ENCODE measurements around the gene ASB2.

ASB2 gene

DNA sequence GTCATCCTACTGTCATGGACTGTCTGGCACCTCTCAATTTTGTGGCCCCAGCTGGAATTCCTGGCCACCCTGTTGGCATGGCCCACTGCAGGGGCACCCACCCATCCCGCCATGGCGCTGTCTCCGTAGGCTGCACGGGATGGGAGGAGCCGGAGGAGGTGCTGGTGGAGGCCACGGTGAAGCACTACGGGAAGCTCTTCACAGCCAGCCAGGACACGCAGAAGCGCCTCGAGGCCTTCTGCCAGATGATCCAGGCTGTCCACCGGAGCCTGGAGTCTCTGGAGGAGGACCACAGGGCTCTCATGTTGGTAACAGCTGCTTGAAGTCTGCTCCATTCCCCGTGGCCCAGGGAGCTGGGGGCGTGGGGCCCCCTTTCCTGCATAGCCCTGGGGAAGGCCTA is 24.6 kb upstream of the ASB2 start:
- no peak for DNase-seq (ENCODE audit: low spot score)

- DNase-seq (ENCODE audit: low spot score): no peak
Observed at GRCh38 chr14:94000267-94000666, 23.9 kb upstream of the ASB2 start.

- no peak for DNase-seq (ENCODE audit: low spot score)
Observed at GRCh38 chr14:93999573-93999972, 23.2 kb upstream of the ASB2 start.

DNA sequence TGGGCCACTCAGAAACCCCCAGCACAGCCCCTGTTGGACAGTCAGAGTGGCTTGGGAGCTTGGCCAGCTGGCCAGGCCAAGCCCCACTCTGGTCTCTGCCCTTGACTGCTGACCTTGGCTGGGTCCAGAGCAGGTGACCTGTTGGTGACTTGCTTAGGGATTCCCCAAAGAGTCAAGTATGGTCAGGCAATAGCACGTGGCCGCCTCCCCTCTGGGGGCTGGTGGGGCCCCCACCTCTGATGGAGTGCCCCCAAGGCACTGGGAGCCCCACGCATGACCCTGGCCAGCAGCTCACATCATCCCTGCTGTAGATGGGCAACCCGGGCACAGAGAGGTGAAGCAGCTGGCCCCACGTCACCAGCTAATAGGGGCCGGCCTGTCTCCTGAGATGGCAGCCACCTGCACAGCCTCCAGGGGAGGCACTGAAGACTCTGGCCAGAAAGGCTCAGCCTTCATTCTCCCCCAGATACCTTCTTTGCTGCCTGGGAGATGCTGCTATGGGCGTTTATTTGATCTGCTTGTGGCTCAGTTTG is 22.6 kb upstream of the ASB2 start:
- no peak for DNase-seq (ENCODE audit: low spot score)

GRCh38 chr14:93997916-93998870 is 21.8 kb upstream of the ASB2 start:
- no peak for DNase-seq (ENCODE audit: low spot score)

DNA sequence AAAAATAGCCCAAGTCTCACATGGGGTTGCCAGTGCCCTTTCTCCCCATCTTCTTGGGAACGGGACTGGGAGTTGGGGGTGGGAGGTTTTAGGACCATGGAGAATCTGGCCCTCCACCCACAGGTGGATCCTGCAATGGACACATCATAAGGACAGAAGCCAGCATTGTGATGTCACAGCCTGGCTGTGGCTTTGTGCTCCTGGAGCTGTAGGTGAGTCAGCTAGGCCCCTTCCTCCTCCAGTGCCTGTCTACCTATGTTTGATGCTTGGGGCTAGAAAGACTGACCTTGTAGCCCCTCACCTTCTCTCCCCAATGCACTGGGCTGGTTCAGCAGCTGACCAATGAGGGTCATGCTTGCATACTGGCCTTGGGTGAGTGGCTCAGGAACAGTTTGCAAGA is 20.7 kb upstream of the ASB2 start, which contains the start of gene CCDC197:
Gene CCDC197, plus strand, starts transcription at position 220 of the 400 bp plus-strand sequence. CDS start 831 bp downstream, outside the sequence.
- DNase-seq (ENCODE audit: low spot score): no peak

DNA sequence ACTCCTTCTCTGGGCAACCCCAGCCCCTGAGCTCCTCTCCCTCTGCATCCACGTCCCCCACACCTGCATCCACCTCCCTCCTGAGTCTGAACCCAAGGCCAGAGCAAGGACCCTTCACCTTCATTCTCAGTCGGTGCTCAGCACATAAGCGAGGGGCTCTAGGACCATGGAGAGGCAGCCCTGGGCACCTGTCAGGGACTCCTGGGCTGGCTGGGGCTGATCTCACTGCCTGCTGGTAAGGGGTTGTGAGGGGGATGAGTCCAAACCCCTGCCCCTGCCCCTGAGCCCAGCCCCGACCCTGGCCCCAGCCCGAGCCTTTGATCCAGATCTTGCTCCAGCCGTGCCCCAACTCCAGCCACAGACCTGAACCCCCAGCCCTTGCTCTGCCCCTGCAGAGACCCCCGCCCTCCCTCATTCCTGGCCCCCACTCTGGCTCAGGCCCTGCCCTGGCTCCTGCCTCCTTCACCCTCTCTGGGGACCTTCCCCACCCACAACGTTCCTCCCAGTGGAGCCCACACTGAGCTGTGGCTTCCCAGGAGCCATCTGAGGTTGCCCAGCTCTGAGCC is 19.8 kb upstream of the ASB2 start:
- no peak for DNase-seq (ENCODE audit: low spot score)

- DNase-seq (ENCODE audit: low spot score): peak; percentile 77
Observed at GRCh38 chr14:93994919-93995682, 18.7 kb upstream of the ASB2 start.

- DNase-seq (ENCODE audit: low spot score): no peak
Observed at GRCh38 chr14:93993382-93993781, 17.0 kb upstream of the ASB2 start.

DNA sequence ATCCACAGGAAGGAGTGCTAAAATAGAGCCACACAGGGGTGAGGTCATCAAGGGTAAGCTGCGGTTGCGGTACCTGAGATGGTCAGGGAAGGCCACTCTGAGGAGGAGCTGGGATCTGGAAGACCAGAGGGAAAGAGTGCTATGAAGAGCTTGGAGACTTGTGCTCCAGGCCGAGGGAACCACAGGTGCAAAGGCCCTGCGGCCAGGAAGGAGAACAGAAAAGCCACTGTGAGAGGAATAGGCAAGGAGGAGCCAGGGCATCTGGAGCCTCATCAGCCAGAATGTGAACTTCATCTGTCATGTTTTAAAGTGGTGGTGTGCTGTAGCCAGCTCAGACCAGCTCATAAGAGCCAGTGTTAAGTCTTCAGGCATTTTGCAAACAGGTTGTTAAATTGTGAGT is 15.3 kb upstream of the ASB2 start:
- no peak for DNase-seq (ENCODE audit: low spot score)

DNA sequence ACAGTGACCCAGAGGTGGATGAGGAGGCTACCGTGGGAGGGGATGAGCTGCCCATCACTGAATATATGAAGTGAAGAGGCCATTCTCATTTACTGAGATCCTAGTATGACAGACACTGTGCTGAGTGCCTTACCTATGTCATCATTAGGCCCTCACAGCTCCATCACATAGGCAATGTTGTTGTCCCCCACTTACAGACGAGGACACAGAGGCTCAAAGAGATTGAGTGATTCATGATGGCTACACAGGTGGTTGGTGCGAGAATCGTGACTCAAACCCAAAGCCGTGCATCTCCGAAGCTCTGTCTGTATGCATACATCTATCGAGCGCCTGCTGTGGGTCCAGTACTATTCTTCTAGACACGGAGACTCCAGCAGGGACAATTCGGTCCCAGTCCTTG is 14.8 kb upstream of the ASB2 start:
- no peak for DNase-seq (ENCODE audit: low spot score)

DNA sequence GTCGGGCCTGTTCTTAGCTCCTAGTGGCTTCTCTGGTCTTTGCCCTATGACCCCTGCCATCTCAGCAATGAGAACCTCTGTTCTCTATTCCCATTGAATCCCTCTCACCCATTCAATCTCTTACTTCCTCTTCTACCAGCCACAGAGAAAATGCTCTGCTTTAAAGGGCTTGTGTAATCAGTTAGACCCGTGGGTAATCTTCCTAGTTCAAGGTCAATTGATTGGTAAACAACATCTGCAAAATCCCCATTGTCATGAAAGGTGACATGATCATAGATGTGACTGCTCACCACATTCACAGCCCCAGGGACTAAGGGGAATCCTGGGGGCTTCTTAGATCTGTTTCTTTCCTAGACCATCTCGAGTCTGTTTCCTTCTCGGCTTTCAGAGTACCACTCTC is 13.6 kb upstream of the ASB2 start:
- no peak for DNase-seq (ENCODE audit: low spot score)

- no peak for DNase-seq (ENCODE audit: low spot score)
Observed at GRCh38 chr14:93987815-93988476, 11.6 kb upstream of the ASB2 start.

DNA sequence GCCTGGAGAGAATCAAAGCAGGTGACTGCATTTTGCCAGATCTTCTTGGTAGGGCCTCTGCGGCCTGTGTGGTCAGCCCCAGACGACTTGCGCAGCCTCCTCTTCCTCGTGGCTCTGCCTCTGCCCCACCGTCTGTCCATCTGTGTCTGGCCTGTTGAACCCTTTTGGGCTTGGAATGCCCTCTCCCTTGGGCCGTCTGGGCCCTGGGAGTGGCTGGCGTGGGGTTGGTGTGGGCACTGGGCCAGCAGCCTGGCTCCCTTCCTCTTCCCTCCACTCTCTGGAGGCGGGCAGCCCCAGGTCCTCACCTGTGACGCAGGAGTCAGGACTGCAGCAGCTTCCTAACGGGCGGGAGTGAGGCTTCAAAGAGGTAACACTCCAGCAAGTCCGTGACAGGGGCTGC is 11.0 kb upstream of the ASB2 start:
- DNase-seq (ENCODE audit: low spot score): no peak

GRCh38 chr14:93986955-93987354 is 10.6 kb upstream of the ASB2 start:
- no peak for DNase-seq (ENCODE audit: low spot score)

DNA sequence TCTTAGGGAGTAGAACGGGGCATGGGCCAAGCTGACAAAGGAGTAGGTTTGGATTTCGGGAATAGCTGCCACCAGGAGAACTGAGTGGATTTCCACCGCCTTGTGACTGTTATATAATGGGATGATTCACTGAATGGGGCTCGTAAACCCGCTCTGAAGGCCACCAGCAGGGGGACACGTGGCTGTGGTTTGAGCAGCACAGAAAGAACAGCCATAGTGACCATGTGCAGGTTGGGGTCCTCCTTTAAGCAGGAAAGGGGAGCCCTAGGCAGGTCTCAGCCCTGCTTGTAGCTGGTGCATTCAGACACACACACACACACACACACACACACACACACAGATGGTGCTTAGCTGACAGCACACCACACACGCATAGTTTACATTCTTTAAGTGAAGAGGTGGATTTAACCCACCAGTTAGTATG is 8.6 kb upstream of the ASB2 start:
- peak; percentile 82 for DNase-seq (ENCODE audit: low spot score)

GRCh38 chr14:93984070-93984469 is 7.7 kb upstream of the ASB2 start:
- no peak for DNase-seq (ENCODE audit: low spot score)

GRCh38 chr14:93982230-93983007 is 6.0 kb upstream of the ASB2 start:
- no peak for DNase-seq (ENCODE audit: low spot score)

GRCh38 chr14:93981316-93982229 is 5.2 kb upstream of the ASB2 start:
- no peak for DNase-seq (ENCODE audit: low spot score)
